Measurements from ENCODE around the gene WHRN. TPM values are rescaled to one million over a fixed set of nuclear protein-coding genes. Genes with fewer than 3 reads are reported as not detected.

The WHRN gene
- total and polyA plus RNA-seq, 2 donors (not counting 1 experiment from before 2014, with no cell fraction given) = 19.4 to 95.7 TPM

GRCh38 chr9:114400772-114401171 is 104.5 kb downstream of the WHRN start:
- peaks cover 0 to 12% of the 10 kb centered on the region in 2 experiments for H3K36me3 ChIP-seq (replicated peaks in 1 of 2; ENCODE audit: control extremely low read depth in 1 of 2, control insufficient read depth in 1 of 2, extremely low read depth in 1 of 2, insufficient read depth in 2 of 2, low read length in 1 of 2)
- H3K4me1 ChIP-seq (ENCODE audit: control insufficient read depth in 2 of 2, insufficient read depth in 2 of 2, low read length in 2 of 2) = peaks cover 22 to 33% of the 10 kb centered on the region in 2 donors
- H4K20me1 ChIP-seq (ENCODE audit: control insufficient read depth, insufficient read depth, low read length, poor library complexity, severe bottlenecking) = peaks cover 13% of the 10 kb centered on the region
- H2AFZ ChIP-seq (ENCODE audit: insufficient read depth, low read depth, low read length, poor library complexity, severe bottlenecking) = no peak overlapping the region
- H3K4me3 ChIP-seq (ENCODE audit: control extremely low read depth in 1 of 5, extremely low read depth in 1 of 5, insufficient read depth in 1 of 5, low read depth in 2 of 5, low read length in 4 of 5) = no peak overlapping the region
- POLR2A ChIA-PET = interaction anchor here (1.6 kb wide), 1 partner anchor 28 kb away, joined by 5 read pairs; no protein-coding TSS in a partner anchor
- intact Hi-C loops (cut with micrococcal nuclease) = loop anchor here (10.0 kb wide), 1 partner anchor 334 kb away; no protein-coding TSS in a partner anchor
- Mint-ChIP-seq H3K4me3 (peak overlapping the region; percentile 32), H3K9me3 (ENCODE audit: insufficient read depth) (no peaks in the 10 kb centered on the region), H3K27me3 (no peaks in the 10 kb centered on the region), H3K4me1 (peaks cover 22% of the 10 kb centered on the region), H3K27ac (peak overlapping the region; percentile 32)
- ATAC-seq (ENCODE audit: low read depth) = no peak
- WGBS (ENCODE audit: insufficient coverage) = 100% methylated on average over 1 of the region's 2 CpGs
- peaks cover 19% of the 10 kb centered on the region for H3K79me2 ChIP-seq (ENCODE audit: control insufficient read depth, insufficient read depth, low read length)
- CTCF ChIA-PET = interaction anchor here (1.5 to 8.2 kb wide), 3 partner anchors 16 to 107 kb away, joined by 5 to 91 read pairs (median 12); no protein-coding TSS in a partner anchor
- no peak overlapping the region for H3K27ac ChIP-seq (ENCODE audit: low read length in 2 of 2)
- no peak overlapping the region for H3K4me2 ChIP-seq (replicated peaks; ENCODE audit: low read depth, low read length, poor library complexity, severe bottlenecking)
- TF ChIP-seq CTCF (IDR thresholded peaks at IDR 0.05) = no peak
- TF ChIP-seq EZH2 (IDR thresholded peaks at IDR 0.05; ENCODE audit: borderline replicate concordance, insufficient read depth, low read depth, low read length, poor library complexity, severe bottlenecking) = no peak
- H3K9ac ChIP-seq (ENCODE audit: low read length) = no peak overlapping the region
- no peaks in the 10 kb centered on the region for H3K27me3 ChIP-seq (replicated peaks in 1 of 4; ENCODE audit: control extremely low read depth in 1 of 4, control insufficient read depth in 3 of 4, insufficient read depth in 4 of 4, low read length in 3 of 4)
- no peak for DNase-seq
- no peaks in the 10 kb centered on the region for H3K9me3 ChIP-seq (ENCODE audit: control extremely low read depth in 1 of 3, control insufficient read depth in 2 of 3, insufficient read depth in 1 of 3, low read length in 2 of 3)

- Histone ChIP-seq H3K36me3 (replicated peaks in 1 of 2; ENCODE audit: control extremely low read depth in 1 of 2, control insufficient read depth in 1 of 2, extremely low read depth in 1 of 2, insufficient read depth in 2 of 2, low read length in 1 of 2) (peaks cover 0 to 17% of the 10 kb centered on the region in 2 experiments), H2AFZ (ENCODE audit: insufficient read depth, low read depth, low read length, poor library complexity, severe bottlenecking) (no peak overlapping the region), H3K27me3 (replicated peaks in 1 of 4; ENCODE audit: control extremely low read depth in 1 of 4, control insufficient read depth in 3 of 4, insufficient read depth in 4 of 4, low read length in 3 of 4) (no peaks in the 10 kb centered on the region), H3K9me3 (ENCODE audit: control extremely low read depth in 1 of 3, control insufficient read depth in 2 of 3, insufficient read depth in 1 of 3, low read length in 2 of 3) (no peaks in the 10 kb centered on the region), H3K9ac (ENCODE audit: low read length) (no peak overlapping the region), H3K4me3 (ENCODE audit: control extremely low read depth in 1 of 5, extremely low read depth in 1 of 5, insufficient read depth in 1 of 5, low read depth in 2 of 5, low read length in 4 of 5) (no peak overlapping the region), H3K4me2 (replicated peaks; ENCODE audit: low read depth, low read length, poor library complexity, severe bottlenecking) (no peak overlapping the region), H3K4me1 (ENCODE audit: control insufficient read depth in 2 of 2, insufficient read depth in 2 of 2, low read length in 2 of 2) (peaks cover 22 to 33% of the 10 kb centered on the region in 2 donors), H3K27ac (ENCODE audit: low read length in 2 of 2) (no peak overlapping the region), H4K20me1 (ENCODE audit: control insufficient read depth, insufficient read depth, low read length, poor library complexity, severe bottlenecking) (peaks cover 15% of the 10 kb centered on the region), H3K79me2 (ENCODE audit: control insufficient read depth, insufficient read depth, low read length) (peaks cover 24% of the 10 kb centered on the region)
- no peak for ATAC-seq (ENCODE audit: low read depth)
- ChIA-PET CTCF (interaction anchor here (1.5 to 8.2 kb wide), 4 partner anchors 15 to 253 kb away, joined by 5 to 91 read pairs (median 8); no protein-coding TSS in a partner anchor), POLR2A (interaction anchor here (0.6 to 1.6 kb wide), 3 partner anchors 15 to 255 kb away, joined by 4 to 13 read pairs (median 5); no protein-coding TSS in a partner anchor)
- DNase-seq = no peak
- 86% methylated on average over 1 of the region's 1 CpG for WGBS (ENCODE audit: insufficient coverage)
- intact Hi-C loops (cut with micrococcal nuclease) = loop anchor here (10.0 kb wide), 1 partner anchor 335 kb away; no protein-coding TSS in a partner anchor
- no peaks in the 10 kb centered on the region for H3K27me3 Mint-ChIP-seq
- peak overlapping the region; percentile 32 for H3K4me3 Mint-ChIP-seq
- TF ChIP-seq CTCF (IDR thresholded peaks at IDR 0.05) = no peak
- no peak for TF ChIP-seq EZH2 (IDR thresholded peaks at IDR 0.05; ENCODE audit: borderline replicate concordance, insufficient read depth, low read depth, low read length, poor library complexity, severe bottlenecking)
- H3K27ac Mint-ChIP-seq = peak overlapping the region; percentile 50
- H3K9me3 Mint-ChIP-seq (ENCODE audit: insufficient read depth) = no peaks in the 10 kb centered on the region
- H3K4me1 Mint-ChIP-seq = peaks cover 23% of the 10 kb centered on the region
Observed at GRCh38 chr9:114400219-114400618, 105.1 kb downstream of the WHRN start.
